ENCODE results near the gene SPTAN1.
"Not testable (repeated sequence)": the region's sequence is repeated elsewhere in the genome, so short reads cannot be mapped to it uniquely, and the experiment has no call there.

SPTAN1 gene

GRCh38 chr9:128553728-128554127 is 1.3 kb downstream of the SPTAN1 start:
- DNase-seq, result no peak

- DNase-seq, result no peak
These were observed 1.9 kb downstream of the SPTAN1 start for GRCh38 chr9:128554155-128554862.

GRCh38 chr9:128555180-128555721 is 2.9 kb downstream of the SPTAN1 start:
- DNase-seq, result no peak

GRCh38 chr9:128556276-128556675 is 3.9 kb downstream of the SPTAN1 start:
- DNase-seq, result no peak

GRCh38 chr9:128556926-128557634 is 4.7 kb downstream of the SPTAN1 start:
- no peak for DNase-seq

- DNase-seq, result no peak
These were observed 6.3 kb downstream of the SPTAN1 start for GRCh38 chr9:128558431-128559310.

- DNase-seq, result no peak
These were observed 13.2 kb downstream of the SPTAN1 start for GRCh38 chr9:128565578-128565977.

GRCh38 chr9:128568470-128569078 is 16.2 kb downstream of the SPTAN1 start:
- DNase-seq, result no peak

- no peak for DNase-seq
These were observed 23.1 kb downstream of the SPTAN1 start for GRCh38 chr9:128575469-128575868.

GRCh38 chr9:128575916-128576315 is 23.5 kb downstream of the SPTAN1 start:
- DNase-seq, result no peak

- no peak for DNase-seq
These were observed 24.8 kb downstream of the SPTAN1 start for GRCh38 chr9:128577206-128577605.

GRCh38 chr9:128579194-128579593 is 26.8 kb downstream of the SPTAN1 start:
- DNase-seq, result no peak

- no peak for DNase-seq
These were observed 28.3 kb downstream of the SPTAN1 start for GRCh38 chr9:128580731-128581130.

- DNase-seq, result not testable (repeated sequence)
These were observed 32.8 kb downstream of the SPTAN1 start for GRCh38 chr9:128585155-128585554.

- not testable (repeated sequence) for DNase-seq
These were observed 34.5 kb downstream of the SPTAN1 start for GRCh38 chr9:128586934-128587333.

- no peak for DNase-seq
These were observed 35.1 kb downstream of the SPTAN1 start for GRCh38 chr9:128587453-128587852.

GRCh38 chr9:128588581-128589233 is 36.3 kb downstream of the SPTAN1 start:
- no peak for DNase-seq

- no peak for DNase-seq
These were observed 40.7 kb downstream of the SPTAN1 start for GRCh38 chr9:128593039-128593438.

GRCh38 chr9:128593856-128594255 is 41.5 kb downstream of the SPTAN1 start:
- no peak for DNase-seq

- no peak for DNase-seq
These were observed 43.1 kb downstream of the SPTAN1 start for GRCh38 chr9:128595471-128595870.

- no peak for DNase-seq
These were observed 47.7 kb downstream of the SPTAN1 start for GRCh38 chr9:128600099-128600498.

GRCh38 chr9:128603697-128604096 is 51.3 kb downstream of the SPTAN1 start:
- no peak for DNase-seq
